SIG-M5 (cell line): ENCODE data around the gene OR8S1.
"Not testable (repeated sequence)": the region's sequence is repeated elsewhere in the genome, so short reads cannot be mapped to it uniquely, and the experiment has no call there.

Source experiments
- DNase-seq: peaks from one replicate; lab custom pipeline; 2025; lab: John Stamatoyannopoulos, UW

OR8S1 gene, protein sequence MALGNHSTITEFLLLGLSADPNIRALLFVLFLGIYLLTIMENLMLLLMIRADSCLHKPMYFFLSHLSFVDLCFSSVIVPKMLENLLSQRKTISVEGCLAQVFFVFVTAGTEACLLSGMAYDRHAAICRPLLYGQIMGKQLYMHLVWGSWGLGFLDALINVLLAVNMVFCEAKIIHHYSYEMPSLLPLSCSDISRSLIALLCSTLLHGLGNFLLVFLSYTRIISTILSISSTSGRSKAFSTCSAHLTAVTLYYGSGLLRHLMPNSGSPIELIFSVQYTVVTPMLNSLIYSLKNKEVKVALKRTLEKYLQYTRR

GRCh38 chr12:48525332-48525731 lies at the start of gene OR8S1:
Gene OR8S1 (plus strand): TSS chr12:48525632. CDS start chr12:48525632, 0 bp downstream.
- DNase-seq: no peak

DNA sequence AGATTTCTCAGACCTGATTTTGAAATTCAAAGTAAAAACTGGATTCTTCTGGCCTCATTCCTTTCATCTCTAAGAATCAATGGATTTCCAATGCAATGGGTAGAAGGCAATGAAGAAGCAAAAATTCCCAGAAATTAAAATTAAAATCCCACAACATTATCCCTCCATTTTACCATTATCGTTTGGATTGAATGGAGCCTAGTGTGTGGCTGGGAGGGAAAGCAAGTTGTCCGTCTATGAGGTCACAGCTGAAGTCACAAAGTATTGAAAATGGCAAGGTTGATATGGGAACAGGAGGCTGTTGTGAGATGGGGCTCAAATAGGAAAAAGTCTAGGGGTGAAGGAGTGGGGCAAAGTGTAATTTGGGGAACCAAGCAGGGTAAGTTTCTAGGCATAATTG lies 43.2 kb upstream of the OR8S1 start, which contains the start of gene C12orf54:
Gene C12orf54, plus strand, starts transcription at position 301 of the 400 bp plus-strand sequence. CDS start 799 bp downstream, outside the sequence.
- no peak for DNase-seq

- no peak for DNase-seq
Measured at GRCh38 chr12:48482930-48483329, 42.5 kb upstream of the OR8S1 start.

DNA sequence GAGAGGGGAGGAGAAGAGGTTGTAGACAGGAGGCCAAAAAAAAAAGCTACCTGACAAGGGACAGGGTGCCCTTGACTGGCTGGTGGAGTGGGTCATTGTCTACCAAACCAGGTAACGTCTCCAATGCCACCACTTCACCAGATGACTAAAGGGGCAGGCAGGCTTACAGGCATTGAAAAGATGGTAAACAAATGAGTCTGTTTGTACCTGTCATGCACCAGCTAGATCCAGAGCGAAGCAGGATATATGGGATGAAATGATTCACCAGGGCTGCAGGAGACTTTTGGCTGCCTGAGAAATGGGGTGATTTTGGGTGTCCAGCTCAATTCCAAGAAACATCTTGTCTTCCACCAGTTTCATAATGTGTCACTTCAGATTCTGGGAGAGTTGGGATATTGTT lies 39.2 kb upstream of the OR8S1 start:
- DNase-seq: no peak

DNA sequence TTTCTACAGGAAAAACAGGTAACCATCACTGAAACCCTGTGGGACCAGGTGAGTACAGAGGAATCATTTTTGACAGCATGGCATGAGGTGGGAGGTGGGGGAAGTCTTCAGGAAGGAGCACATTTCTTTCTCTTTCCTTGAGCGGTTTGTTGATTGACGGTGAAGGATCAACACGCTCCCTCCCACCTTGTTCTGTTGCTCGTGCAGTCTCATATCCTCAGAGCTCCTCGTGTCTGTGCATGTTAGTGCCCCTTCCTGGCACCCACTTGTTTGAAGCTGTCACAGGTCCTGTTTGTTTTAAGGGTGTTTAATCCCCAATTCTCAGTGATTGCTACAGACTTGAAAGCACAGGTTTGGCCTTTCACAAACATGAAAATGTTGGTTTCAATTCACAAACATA lies 38.8 kb upstream of the OR8S1 start:
- DNase-seq: no peak

- DNase-seq: no peak
Measured at GRCh38 chr12:48489012-48489411, 36.4 kb upstream of the OR8S1 start.

DNA sequence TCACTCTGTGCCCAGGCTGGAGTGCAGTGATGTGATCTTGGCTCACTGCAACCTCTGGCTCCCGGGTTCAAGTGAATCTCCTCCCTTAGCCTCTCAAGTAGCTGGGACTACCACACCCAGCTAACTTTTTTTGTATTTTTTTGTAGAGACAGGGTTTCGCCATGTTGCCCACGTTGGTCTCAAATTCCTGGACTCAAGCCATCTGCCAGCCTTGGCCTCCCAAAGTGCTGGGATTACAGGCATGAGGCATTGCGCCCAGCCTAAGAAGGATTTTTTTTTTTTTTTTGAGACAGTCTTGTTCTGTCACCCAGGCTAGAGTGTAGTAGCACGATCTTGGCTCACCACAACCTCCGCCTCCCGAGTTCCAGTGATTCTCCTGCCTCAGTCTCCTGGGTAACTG lies 36.0 kb upstream of the OR8S1 start:
- not testable (repeated sequence) for DNase-seq

GRCh38 chr12:48500281-48500680 lies 25.2 kb upstream of the OR8S1 start:
- DNase-seq: not testable (repeated sequence)

DNA sequence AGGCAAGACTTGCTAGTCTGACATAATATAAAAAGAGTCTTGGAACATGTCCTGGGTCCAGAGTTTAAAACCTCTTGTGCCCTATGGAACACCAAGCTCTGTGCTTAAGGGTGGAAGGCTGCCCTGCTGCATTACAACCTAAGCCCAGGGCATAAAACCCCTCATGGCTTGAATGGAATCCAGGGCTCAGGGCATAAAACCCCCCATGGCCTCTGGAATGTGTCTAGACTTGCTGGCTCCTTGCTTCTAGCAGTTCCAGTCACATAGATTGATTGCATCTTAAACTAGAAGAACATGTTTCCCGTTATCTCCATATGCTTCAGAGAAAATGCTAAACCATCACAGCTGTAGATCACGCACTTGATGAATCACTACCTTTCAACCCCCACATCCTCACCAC lies 18.6 kb upstream of the OR8S1 start:
- not testable (repeated sequence) for DNase-seq

DNA sequence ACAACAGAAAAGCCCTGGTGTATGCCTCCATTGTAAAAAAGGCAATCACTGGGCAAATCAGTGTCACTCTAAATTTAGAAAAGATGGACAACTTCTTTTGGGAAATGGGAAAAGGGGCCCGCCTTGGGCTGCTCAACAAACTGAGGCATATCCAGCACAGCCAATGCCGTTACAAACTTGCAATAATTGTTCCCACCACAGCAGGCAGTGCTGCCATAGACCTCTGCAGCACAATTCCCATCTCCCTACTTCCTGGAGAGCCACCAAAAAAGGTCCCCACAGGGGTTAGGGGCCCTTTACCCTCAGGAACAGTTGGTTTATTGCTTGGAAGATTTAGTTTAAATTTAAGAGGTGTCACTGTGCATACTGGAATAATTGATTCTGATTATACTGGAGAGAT lies 16.4 kb upstream of the OR8S1 start:
- no peak for DNase-seq

DNA sequence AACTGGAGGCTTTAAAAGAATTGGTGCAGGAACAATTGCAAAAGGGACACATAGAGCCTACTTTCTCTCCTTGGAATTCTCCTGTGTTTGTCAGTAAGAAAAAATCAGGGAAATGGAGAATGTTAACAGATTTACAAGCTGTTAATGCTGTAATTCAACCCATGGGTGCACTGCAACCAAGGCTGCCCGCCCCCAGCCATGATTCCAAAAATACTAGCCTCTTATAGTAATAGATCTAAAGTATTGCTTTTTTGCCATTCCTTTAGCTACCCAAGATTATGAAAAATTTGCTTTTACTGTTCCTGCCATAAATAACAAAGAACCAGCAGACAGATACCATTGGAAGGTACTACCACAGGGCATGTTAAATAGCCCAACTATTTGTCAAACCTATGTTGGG lies 15.3 kb upstream of the OR8S1 start:
- no peak for DNase-seq

DNA sequence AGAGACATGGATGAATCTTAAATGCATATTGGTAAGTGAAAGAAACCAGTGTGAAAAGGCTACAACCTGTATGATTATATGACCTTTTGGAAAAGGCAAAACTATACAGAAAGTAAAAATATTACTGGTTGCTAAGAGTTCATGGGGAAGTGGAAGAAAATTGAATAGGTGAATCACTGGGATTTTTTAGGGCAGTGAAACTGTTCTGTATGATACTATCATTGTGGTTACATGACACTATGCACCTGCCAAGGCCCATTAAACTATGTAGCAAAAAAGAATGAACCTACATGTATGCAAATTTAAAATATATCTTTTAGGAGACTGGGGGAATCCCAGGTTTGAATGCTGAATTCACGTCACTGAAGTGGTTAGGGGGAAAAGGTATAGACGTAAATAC lies 12.6 kb upstream of the OR8S1 start:
- DNase-seq: no peak

DNA sequence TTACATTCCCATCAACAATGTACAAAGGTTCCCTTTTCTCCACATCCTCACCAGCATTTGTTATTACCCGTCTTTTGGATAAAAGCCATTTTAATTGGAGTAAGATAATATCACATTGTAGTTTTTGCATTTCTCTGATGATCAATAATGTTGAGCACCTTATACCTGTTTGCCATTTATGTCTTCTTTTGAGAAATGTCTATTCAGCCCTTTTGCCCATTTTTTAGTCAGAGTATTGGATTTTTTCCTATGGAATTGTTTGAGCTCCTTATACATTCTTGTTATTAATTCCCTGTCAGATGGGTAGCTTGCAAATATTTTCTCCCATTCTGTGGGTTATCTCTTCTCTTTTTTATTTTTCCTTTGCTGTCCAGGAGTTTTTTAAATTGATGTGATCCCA lies 10.7 kb upstream of the OR8S1 start:
- no peak for DNase-seq

DNA sequence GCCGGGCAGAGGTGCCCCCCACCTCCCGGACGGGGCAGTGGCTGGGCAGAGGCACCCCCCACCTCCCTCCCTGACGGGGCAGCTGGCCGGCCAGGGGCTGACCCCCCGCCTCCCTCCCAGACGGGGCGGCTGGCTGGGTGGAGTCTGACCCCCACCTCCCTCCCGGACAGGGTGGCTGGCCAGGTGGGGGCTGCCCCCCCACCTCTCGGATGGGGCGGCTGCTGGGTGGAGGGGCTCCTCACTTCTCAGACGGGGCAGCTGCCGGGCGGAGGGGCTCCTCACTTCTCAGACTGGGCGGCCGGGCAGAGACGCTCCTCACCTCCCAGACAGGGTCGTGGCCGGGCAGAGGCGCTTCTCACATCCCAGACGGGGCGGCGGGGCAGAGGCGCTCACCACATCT lies 5.1 kb upstream of the OR8S1 start:
- not testable (repeated sequence) for DNase-seq

- no peak for DNase-seq
Measured at GRCh38 chr12:48527891-48528670, 2.6 kb downstream of the OR8S1 start.

DNA sequence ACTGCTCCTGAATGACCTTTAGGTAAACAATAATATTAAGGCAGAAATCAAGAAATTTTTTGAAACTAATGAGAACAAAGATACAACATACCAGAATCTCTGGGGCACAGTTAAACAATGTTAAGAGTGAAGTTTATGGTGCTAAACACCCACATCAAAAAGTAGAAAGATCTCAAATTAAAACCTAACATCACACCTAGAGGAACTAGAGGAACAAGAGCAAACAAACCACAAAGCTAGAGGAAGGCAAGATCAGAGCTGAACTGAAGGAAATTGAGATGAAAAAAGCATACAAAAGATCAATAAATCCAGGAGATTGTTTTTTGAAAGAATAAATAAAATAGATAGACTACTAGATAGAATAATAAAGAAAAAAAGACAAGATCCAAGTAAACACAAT lies 7.2 kb downstream of the OR8S1 start:
- no peak for DNase-seq

DNA sequence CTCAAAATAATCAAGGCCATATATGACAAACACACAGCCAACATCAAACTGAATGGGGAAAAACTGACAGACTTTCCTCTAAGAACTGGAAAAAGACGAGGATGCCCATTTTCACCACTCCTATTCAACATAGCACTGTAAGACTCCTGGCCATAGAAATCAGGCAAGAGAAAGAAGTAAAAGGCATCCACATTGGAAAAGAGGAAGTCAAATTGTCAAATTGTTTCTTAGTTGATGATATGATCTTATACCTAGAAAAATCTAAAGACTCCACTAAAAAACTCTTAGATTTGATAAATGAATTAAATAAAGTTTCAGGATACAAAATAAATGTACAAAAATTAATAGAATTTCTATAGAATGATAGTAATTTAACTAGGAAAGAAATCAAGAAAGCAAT lies 11.2 kb downstream of the OR8S1 start:
- no peak for DNase-seq

GRCh38 chr12:48542300-48542928 lies 17.0 kb downstream of the OR8S1 start:
- no peak for DNase-seq

DNA sequence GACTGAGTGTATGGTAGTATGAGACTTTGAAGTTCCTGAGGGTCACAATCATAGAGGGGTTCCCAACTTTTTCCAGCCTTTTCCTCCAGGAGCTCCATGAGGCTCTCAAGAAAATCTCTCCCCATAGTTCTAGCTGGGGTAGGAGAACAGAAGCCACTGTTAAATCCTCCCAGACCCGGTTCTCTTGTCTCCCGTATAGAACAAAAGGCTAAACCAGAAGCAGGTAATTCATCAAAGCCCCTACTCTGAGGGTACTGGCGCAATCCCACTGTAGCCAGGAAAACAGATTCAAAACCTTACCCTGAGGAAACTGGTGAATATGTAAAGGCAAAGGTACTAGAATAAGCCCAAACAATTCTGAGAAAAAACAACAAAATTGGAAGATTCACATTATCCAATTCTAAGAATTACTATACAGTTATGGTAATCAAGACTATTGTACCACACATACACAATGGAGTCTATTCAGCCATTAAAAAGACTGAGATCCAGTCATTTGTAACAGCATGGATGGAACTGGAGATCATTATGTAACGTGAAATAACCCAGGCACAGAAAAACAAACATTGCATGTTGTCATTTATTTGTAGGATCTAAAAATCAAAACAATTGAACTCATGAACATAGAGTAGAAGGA lies 20.5 kb downstream of the OR8S1 start:
- DNase-seq: no peak

GRCh38 chr12:48547012-48547411 lies 21.6 kb downstream of the OR8S1 start:
- DNase-seq: not testable (repeated sequence)

DNA sequence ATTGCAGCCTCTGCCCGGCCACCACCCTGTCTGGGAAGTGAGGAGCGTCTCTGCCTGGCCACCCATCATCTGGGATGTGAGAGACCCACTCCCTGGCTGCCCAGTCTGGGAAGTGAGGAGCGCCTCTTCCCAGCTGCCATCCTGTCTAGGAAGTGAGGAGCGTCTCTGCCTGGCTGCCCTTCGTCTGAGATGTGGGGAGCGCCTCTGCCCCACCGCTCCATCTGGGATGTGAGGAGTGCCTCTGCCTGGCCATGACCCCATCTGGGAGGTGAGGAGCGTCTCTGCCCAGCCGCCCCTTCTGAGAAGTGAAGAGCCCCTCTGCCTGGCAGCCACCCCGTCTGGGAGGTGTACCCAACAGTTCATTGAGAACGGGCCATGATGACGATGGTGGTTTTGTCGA lies 26.2 kb downstream of the OR8S1 start:
- not testable (repeated sequence) for DNase-seq

- DNase-seq: not testable (repeated sequence)
Measured at GRCh38 chr12:48553666-48554343, 28.4 kb downstream of the OR8S1 start.
